Right atrium auricular region (tissue), 2 donors: ENCODE data around the gene PLEKHM3. TPM values are rescaled to one million over a fixed set of nuclear protein-coding genes. Genes with fewer than 3 reads are reported as not detected.

Experiments
- DNase-seq: peaks from one replicate; pipeline ENCODE4 v3.0.0-alpha.2; 2019; ENCODE audit warnings: low spot score
- H3K27ac ChIP-seq, 2 donors: fragments of 200-600 bp; sonication (generic); 1 replicate in 1 of 2; 2 replicates in 1 of 2; pipeline ENCODE4 v1.5.1; 2016 to 2019
- H3K27me3 ChIP-seq, 2 donors: fragments of 200-600 bp; sonication (generic); one replicate each; pipeline versions ENCODE4 v1.5.1 to v1.6.0; 2017 to 2019
- H3K36me3 ChIP-seq: fragments of 200-600 bp; sonication (generic); one replicate; pipeline ENCODE4 v1.5.1; 2016
- H3K4me1 ChIP-seq, 2 donors: fragments of 200-600 bp; sonication (generic); one replicate each; pipeline versions ENCODE4 v1.5.1 to v1.6.0; 2017 to 2019
- H3K4me3 ChIP-seq, 2 donors: fragments of 200-600 bp; sonication (generic); 1 replicate in 1 of 2; 2 replicates in 1 of 2; pipeline ENCODE4 v1.5.1; 2017 to 2019; ENCODE audit warnings: mild to moderate bottlenecking in 1 of 2, moderate library complexity in 1 of 2
- H3K9me3 ChIP-seq, 2 donors: fragments of 200-600 bp; sonication (generic); one replicate each; pipeline ENCODE4 v1.5.1; 2019
- CTCF ChIP-seq, 2 donors: fragments of 200-600 bp; sonication (generic); IDR thresholded peaks; one replicate each; pipeline ENCODE4 v1.5.1; 2019; ENCODE audit warnings: antibody characterized with exemption in 2 of 2
- total RNA-seq, 2 donors: library from RNA; depleted of rRNA; stranded (reverse); fragments of >200 nt; gene quantifications; one replicate each; pipeline ENCODE4 v1.1.0, GENCODE V29; 2016

Gene PLEKHM3
- total RNA-seq, 2 donors from 2014 or later, result 14.9 to 20.0 TPM

DNA sequence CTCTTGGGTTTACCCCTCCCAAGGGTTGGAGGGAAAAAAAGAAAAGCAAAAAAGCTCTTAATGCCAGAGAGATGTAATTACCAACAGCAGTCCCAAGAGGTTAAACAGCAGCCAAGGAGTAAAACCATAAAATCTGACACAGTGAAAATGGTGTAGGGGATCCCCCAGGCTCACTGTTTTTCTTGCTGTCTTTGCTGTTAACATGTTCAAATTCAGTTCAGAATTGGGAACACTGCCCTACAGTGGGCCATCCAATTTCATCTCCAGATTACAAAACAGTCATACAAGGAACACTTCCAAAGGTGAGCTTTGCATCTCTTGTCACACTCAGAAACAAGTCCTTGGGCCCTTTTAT is 54.5 kb downstream of the PLEKHM3 start:
- no peaks in the 10 kb centered on the region for H3K9me3 ChIP-seq
- DNase-seq, result no peak
- no peaks in the 10 kb centered on the region for H3K27me3 ChIP-seq
- no peaks in the 10 kb centered on the region for H3K36me3 ChIP-seq
- H3K27ac ChIP-seq, result no peak overlapping the region
- H3K4me1 ChIP-seq, result peaks cover 0 to 9% of the 10 kb centered on the region in 2 donors
- TF ChIP-seq CTCF (IDR thresholded peaks at IDR 0.05), result no peak
- no peak overlapping the region for H3K4me3 ChIP-seq

- no peak overlapping the region for H3K27ac ChIP-seq
- H3K36me3 ChIP-seq, result no peaks in the 10 kb centered on the region
- peaks cover 0 to 9% of the 10 kb centered on the region in 2 donors for H3K4me1 ChIP-seq
- no peaks in the 10 kb centered on the region for H3K9me3 ChIP-seq
- no peak for TF ChIP-seq CTCF (IDR thresholded peaks at IDR 0.05)
- H3K27me3 ChIP-seq, result no peaks in the 10 kb centered on the region
- no peak overlapping the region for H3K4me3 ChIP-seq
- no peak for DNase-seq
Observed at GRCh38 chr2:207970147-207970825, 55.0 kb downstream of the PLEKHM3 start.

DNA sequence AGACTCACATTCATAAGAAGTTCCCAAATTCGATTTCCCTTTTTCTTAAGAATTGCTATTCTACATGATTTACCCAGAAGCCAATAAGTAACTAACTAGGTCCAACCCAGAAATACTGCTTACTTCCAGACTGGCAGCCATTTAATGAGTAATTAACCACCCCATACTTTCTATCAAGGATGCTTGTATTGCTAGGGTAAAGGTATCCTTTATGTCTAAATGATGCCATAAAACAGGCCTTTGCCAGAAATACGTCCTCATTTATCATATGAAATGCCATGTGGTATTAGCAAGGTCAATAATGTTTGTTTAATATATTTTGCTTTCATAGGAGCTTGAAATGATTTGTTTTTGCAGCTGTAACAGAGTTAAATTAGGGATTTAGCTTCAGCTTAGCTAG is 56.1 kb downstream of the PLEKHM3 start:
- H3K4me3 ChIP-seq, result no peak overlapping the region
- H3K36me3 ChIP-seq, result no peaks in the 10 kb centered on the region
- no peak overlapping the region for H3K27ac ChIP-seq
- H3K4me1 ChIP-seq, result peaks cover 0 to 9% of the 10 kb centered on the region in 2 donors
- H3K27me3 ChIP-seq, result no peaks in the 10 kb centered on the region
- no peak for TF ChIP-seq CTCF (IDR thresholded peaks at IDR 0.05)
- DNase-seq, result no peak
- H3K9me3 ChIP-seq, result no peaks in the 10 kb centered on the region

- H3K27me3 ChIP-seq, result no peaks in the 10 kb centered on the region
- H3K27ac ChIP-seq, result no peak overlapping the region
- no peaks in the 10 kb centered on the region for H3K9me3 ChIP-seq
- no peaks in the 10 kb centered on the region for H3K36me3 ChIP-seq
- H3K4me3 ChIP-seq, result no peak overlapping the region
- no peak for DNase-seq
- TF ChIP-seq CTCF (IDR thresholded peaks at IDR 0.05), result no peak
- H3K4me1 ChIP-seq, result peaks cover 0 to 9% of the 10 kb centered on the region in 2 donors
Observed at GRCh38 chr2:207967121-207967520, 58.2 kb downstream of the PLEKHM3 start.

GRCh38 chr2:207960911-207961310 is 64.4 kb downstream of the PLEKHM3 start:
- Histone ChIP-seq H3K36me3 (no peaks in the 10 kb centered on the region), H3K9me3 (no peaks in the 10 kb centered on the region), H3K4me3 (no peak overlapping the region), H3K4me1 (no peaks in the 10 kb centered on the region), H3K27me3 (no peaks in the 10 kb centered on the region), H3K27ac (no peak overlapping the region)
- TF ChIP-seq CTCF (IDR thresholded peaks at IDR 0.05), result no peak
- DNase-seq, result no peak

GRCh38 chr2:207960090-207960489 is 65.2 kb downstream of the PLEKHM3 start:
- no peaks in the 10 kb centered on the region for H3K4me1 ChIP-seq
- no peaks in the 10 kb centered on the region for H3K27me3 ChIP-seq
- no peak overlapping the region for H3K4me3 ChIP-seq
- no peaks in the 10 kb centered on the region for H3K9me3 ChIP-seq
- H3K27ac ChIP-seq, result no peak overlapping the region
- DNase-seq, result no peak
- no peak for TF ChIP-seq CTCF (IDR thresholded peaks at IDR 0.05)
- H3K36me3 ChIP-seq, result no peaks in the 10 kb centered on the region
